Lower lobe of right lung (tissue), 2 donors: Measurements from ENCODE around the gene MPIG6B. TPM values are rescaled to one million over a fixed set of nuclear protein-coding genes. Genes with fewer than 3 reads are reported as not detected.
"Not testable (repeated sequence)": the region's sequence is repeated elsewhere in the genome, so short reads cannot be mapped to it uniquely, and the experiment has no call there.

Experiments
- ATAC-seq, 2 donors: fragments of 200-7000 bp; cut with Tn5 transposase; one replicate each; pipeline ENCODE4 v1.9.1; 2020 to 2022; ENCODE audit warnings: mild to moderate bottlenecking in 2 of 2, moderate library complexity in 2 of 2
- DNase-seq: peaks from one replicate; pipeline ENCODE4 v3.0.0-alpha.2; 2020
- H3K27ac ChIP-seq: fragments of 200-600 bp; one replicate; pipeline ENCODE4 v1.8.0; 2022
- H3K27me3 ChIP-seq: fragments of 200-600 bp; one replicate; pipeline ENCODE4 v1.8.0; 2022; ENCODE audit warnings: low read depth
- H3K36me3 ChIP-seq: fragments of 200-600 bp; one replicate; pipeline ENCODE4 v1.8.0; 2022; ENCODE audit warnings: mild to moderate bottlenecking
- H3K4me1 ChIP-seq: fragments of 200-600 bp; one replicate; pipeline ENCODE4 v1.8.0; 2022
- H3K4me3 ChIP-seq: fragments of 200-600 bp; one replicate; pipeline ENCODE4 v1.8.0; 2022; ENCODE audit warnings: mild to moderate bottlenecking
- H3K9me3 ChIP-seq: fragments of 200-600 bp; one replicate; pipeline ENCODE4 v1.8.0; 2022
- CTCF ChIP-seq: fragments of 200-600 bp; IDR thresholded peaks from one replicate; pipeline ENCODE4 v1.8.0; 2022; ENCODE audit warnings: antibody characterized with exemption, mild to moderate bottlenecking
- intact Hi-C: fragments of 100-400 bp; cut with DNase I; formaldehyde crosslinking; loops from one replicate; pipeline ENCODE4 v1.11.0; 2022
- total RNA-seq: library from RNA; stranded (reverse); fragmentation: NEBNext Ultra II Directional; extraction: Animal tissue kit (Norgen Biotek cat#: 25700); gene quantifications from one replicate; pipeline ENCODE4 v1.2.1, GENCODE V29; 2021
- donor health status: DM: no; HTN: yes; CAD: no; lungs with severe emphysema.

The MPIG6B gene
- total RNA-seq, 1 donor from 2014 or later: 2.6 TPM

GRCh38 chr6:31707701-31708100 is 15.5 kb upstream of the MPIG6B start:
- Histone ChIP-seq H3K9me3 (no peaks in the 10 kb centered on the region), H3K27ac (no peak overlapping the region), H3K4me3 (no peak overlapping the region), H3K4me1 (peaks cover 14% of the 10 kb centered on the region), H3K27me3 (no peaks in the 10 kb centered on the region), H3K36me3 (no peaks in the 10 kb centered on the region)
- intact Hi-C loops: no loop called here
- no peak for TF ChIP-seq CTCF
- ATAC-seq (no peak), DNase-seq (no peak)

- Histone ChIP-seq H3K9me3 (no peaks in the 10 kb centered on the region), H3K4me3 (no peak overlapping the region), H3K36me3 (no peaks in the 10 kb centered on the region), H3K4me1 (peaks cover 14% of the 10 kb centered on the region), H3K27ac (no peak overlapping the region), H3K27me3 (no peaks in the 10 kb centered on the region)
- no peak for DNase-seq
- no peak for TF ChIP-seq CTCF
- intact Hi-C loops: no loop called here
- ATAC-seq: no peak
These were observed 14.9 kb upstream of the MPIG6B start for GRCh38 chr6:31708224-31708623.

- ATAC-seq, H3K27me3 ChIP-seq, H3K27ac ChIP-seq, H3K9me3 ChIP-seq, H3K4me3 ChIP-seq, intact Hi-C loops, H3K4me1 ChIP-seq, H3K36me3 ChIP-seq: not testable (repeated sequence)
- peak; percentile 70 for DNase-seq
These were observed 14.0 kb upstream of the MPIG6B start for GRCh38 chr6:31709157-31709556.

- intact Hi-C loops: no loop called here
- ATAC-seq (no peak), DNase-seq (no peak)
- peaks cover 7% of the 10 kb centered on the region for H3K4me1 ChIP-seq
- no peak overlapping the region for H3K4me3 ChIP-seq
- H3K27me3 ChIP-seq: no peaks in the 10 kb centered on the region
- TF ChIP-seq CTCF: no peak
- no peaks in the 10 kb centered on the region for H3K36me3 ChIP-seq
- no peak overlapping the region for H3K27ac ChIP-seq
- no peaks in the 10 kb centered on the region for H3K9me3 ChIP-seq
These were observed 12.5 kb upstream of the MPIG6B start for GRCh38 chr6:31710523-31711219.

GRCh38 chr6:31711233-31711632 is 11.9 kb upstream of the MPIG6B start:
- intact Hi-C loops: no loop called here
- ATAC-seq (peak; percentile 41 to 44), DNase-seq (no peak)
- no peak for TF ChIP-seq CTCF
- H3K27me3 ChIP-seq: no peaks in the 10 kb centered on the region
- H3K9me3 ChIP-seq: no peaks in the 10 kb centered on the region
- no peaks in the 10 kb centered on the region for H3K36me3 ChIP-seq
- H3K27ac ChIP-seq: no peak overlapping the region
- H3K4me3 ChIP-seq: no peak overlapping the region
- peaks cover 7% of the 10 kb centered on the region for H3K4me1 ChIP-seq

- Histone ChIP-seq H3K4me1 (peaks cover 7% of the 10 kb centered on the region), H3K36me3 (no peaks in the 10 kb centered on the region), H3K4me3 (no peak overlapping the region), H3K27me3 (no peaks in the 10 kb centered on the region), H3K9me3 (no peaks in the 10 kb centered on the region), H3K27ac (no peak overlapping the region)
- intact Hi-C loops: no loop called here
- no peak for TF ChIP-seq CTCF
- DNase-seq (no peak), ATAC-seq (peak; percentile 45 to 47)
These were observed 10.9 kb upstream of the MPIG6B start for GRCh38 chr6:31712296-31712695.
